B cell (primary cell): ENCODE measurements around the gene PTPRN2. TPM values are rescaled to one million over a fixed set of nuclear protein-coding genes. Genes with fewer than 3 reads are reported as not detected.

ENCODE experiments used
- ATAC-seq: fragments of 200-7000 bp; cut with Tn5 transposase; one replicate; pipeline ENCODE4 v1.10.0; 2021; ENCODE audit warnings: low read depth, mild to moderate bottlenecking, moderate number of reproducible peaks, moderate library complexity
- CTCF ChIA-PET: fragments of 350-600 bp; sonication (Branson Sonifier 250); formaldehyde crosslinking; loops from one replicate; lab custom pipeline; 2021; ENCODE audit warnings: antibody characterized with exemption, inconsistent platforms; lab: Charles Lee
- POLR2A ChIA-PET: fragments of 350-600 bp; sonication (Branson Sonifier 250); formaldehyde crosslinking; loops from one replicate; lab custom pipeline; 2021; ENCODE audit warnings: antibody characterized with exemption; lab: Charles Lee
- DNase-seq: peaks from one replicate; pipeline ENCODE4 v3.0.0; 2013
- H2AFZ ChIP-seq: 2 replicates; pipeline ENCODE4 v1.6.1; 2012; ENCODE audit warnings: mild to moderate bottlenecking, low read depth, low read length; ENCODE audit not compliant: insufficient read depth, poor library complexity, severe bottlenecking
- H3K27ac ChIP-seq, 2 donors: 1 replicate in 1 of 2; 2 replicates in 1 of 2; pipeline ENCODE4 v1.5.1; 2012 to 2013; ENCODE audit warnings: low read length in 2 of 2, mild to moderate bottlenecking in 2 of 2, moderate library complexity in 1 of 2
- H3K27me3 ChIP-seq, 4 experiments: fragments of 200-600 bp in 1 of 4; sonication (generic) in 1 of 4; replicated peaks in 1 of 4; 1 replicate in 2 of 4; 2 replicates in 2 of 4; pipeline versions ENCODE4 v1.6.1 to v1.7.0; 2013 to 2016; ENCODE audit warnings: low read length in 3 of 4, mild to moderate bottlenecking in 2 of 4, mixed read lengths in 1 of 4, moderate library complexity in 1 of 4; ENCODE audit not compliant: insufficient read depth in 4 of 4, control insufficient read depth in 3 of 4; ENCODE audit errors: control extremely low read depth in 1 of 4
- H3K36me3 ChIP-seq, 2 experiments: replicated peaks in 1 of 2; 1 replicate in 1 of 2; 2 replicates in 1 of 2; pipeline versions ENCODE4 v1.6.1 to v1.7.1; 2013; ENCODE audit warnings: low read length in 1 of 2; ENCODE audit not compliant: insufficient read depth in 2 of 2, control insufficient read depth in 1 of 2; ENCODE audit errors: control extremely low read depth in 1 of 2, extremely low read depth in 1 of 2
- H3K4me1 ChIP-seq, 2 donors: fragments of 200-600 bp in 1 of 2; sonication (generic) in 1 of 2; 1 replicate in 1 of 2; 2 replicates in 1 of 2; pipeline versions ENCODE4 v1.5.1 to v1.6.1; 2013 to 2017; ENCODE audit warnings: low read length in 2 of 2; ENCODE audit not compliant: control insufficient read depth in 2 of 2, insufficient read depth in 2 of 2
- H3K4me2 ChIP-seq: replicated peaks from 2 replicates; pipeline ENCODE3; 2012; ENCODE audit warnings: mild to moderate bottlenecking, low read depth, low read length; ENCODE audit not compliant: poor library complexity, severe bottlenecking
- H3K4me3 ChIP-seq, 5 experiments: fragments of 200-600 bp in 1 of 5; sonication (generic) in 1 of 5; 1 replicate in 3 of 5; 2 replicates in 2 of 5; pipeline versions ENCODE4 v1.5.1 to v1.7.0; 2011 to 2016; ENCODE audit warnings: low read length in 4 of 5, mild to moderate bottlenecking in 4 of 5, low read depth in 2 of 5, control low read depth in 1 of 5, moderate library complexity in 1 of 5; ENCODE audit not compliant: insufficient read depth in 1 of 5; ENCODE audit errors: control extremely low read depth in 1 of 5, extremely low read depth in 1 of 5
- H3K79me2 ChIP-seq: fragments of 200-600 bp; sonication (generic); one replicate; pipeline ENCODE4 v1.6.0; 2016; ENCODE audit warnings: low read length; ENCODE audit not compliant: control insufficient read depth, insufficient read depth
- H3K9ac ChIP-seq: fragments of 200-600 bp; sonication (generic); 2 replicates; pipeline ENCODE4 v1.6.1; 2017; ENCODE audit warnings: mild to moderate bottlenecking, low read length, moderate library complexity
- H3K9me3 ChIP-seq, 3 donors: one replicate each; pipeline versions ENCODE4 v1.6.1 to v1.7.1; 2013; ENCODE audit warnings: low read length in 2 of 3; ENCODE audit not compliant: control insufficient read depth in 2 of 3, insufficient read depth in 1 of 3; ENCODE audit errors: control extremely low read depth in 1 of 3
- H4K20me1 ChIP-seq: 2 replicates; pipeline ENCODE4 v1.6.0; 2012; ENCODE audit warnings: mild to moderate bottlenecking, low read length; ENCODE audit not compliant: insufficient read depth, control insufficient read depth, poor library complexity, severe bottlenecking
- H3K27ac Mint-ChIP-seq: one replicate; pipeline ENCODE4 v1.8.0; 2021; ENCODE audit warnings: mixed read lengths
- H3K27me3 Mint-ChIP-seq: one replicate; pipeline ENCODE4 v1.8.0; 2021; ENCODE audit warnings: mixed read lengths
- H3K4me1 Mint-ChIP-seq: one replicate; pipeline ENCODE4 v1.8.0; 2021; ENCODE audit warnings: mixed read lengths
- H3K4me3 Mint-ChIP-seq: one replicate; pipeline ENCODE4 v1.8.0; 2021; ENCODE audit warnings: mixed read lengths
- H3K9me3 Mint-ChIP-seq: one replicate; pipeline ENCODE4 v1.8.0; 2022; ENCODE audit warnings: mixed read lengths; ENCODE audit not compliant: insufficient read depth
- EZH2 ChIP-seq: IDR thresholded peaks from 2 replicates; pipeline ENCODE4 v1.6.1; 2012; ENCODE audit warnings: borderline replicate concordance, low read depth, mild to moderate bottlenecking, moderate library complexity, low read length; ENCODE audit not compliant: insufficient read depth, poor library complexity, severe bottlenecking
- WGBS: methylation state at CpG from one replicate; pipeline ENCODE4 v1.1.5; 2013; ENCODE audit warnings: missing lambda C conversion rate; ENCODE audit not compliant: insufficient coverage; 5-methylcytosine and 5-hydroxymethylcytosine counted together
- intact Hi-C: fragments of 100-400 bp; cut with micrococcal nuclease; formaldehyde crosslinking; loops from one replicate; pipeline ENCODE4 v1.10.0; 2022
- polyA plus RNA-seq: library from polyadenylated mRNA; depleted of rRNA; stranded (reverse); fragments of >200 nt; gene quantifications from 2 replicates; pipeline ENCODE4 v1.2.3, GENCODE V29; 2012
- total RNA-seq, 2 donors: library from RNA; stranded (reverse); fragments of 120-200 nt in 1 of 2; gene quantifications; 1 replicate in 1 of 2; 2 replicates in 1 of 2; pipeline versions ENCODE4 v1.2.3 to v1.2.4, GENCODE V29; 2013 to 2022
- TF ChIP-seq, protein P1 (sequence below): fragments of 200-600 bp; IDR thresholded peaks from one replicate; pipeline ENCODE4 v1.8.0; 2022; ENCODE audit warnings: antibody characterized with exemption, mild to moderate bottlenecking

Gene PTPRN2
- total and polyA plus RNA-seq, 2 donors (not counting 1 experiment from before 2014, with no cell fraction given), result 2.0 to 5.0 TPM

DNA sequence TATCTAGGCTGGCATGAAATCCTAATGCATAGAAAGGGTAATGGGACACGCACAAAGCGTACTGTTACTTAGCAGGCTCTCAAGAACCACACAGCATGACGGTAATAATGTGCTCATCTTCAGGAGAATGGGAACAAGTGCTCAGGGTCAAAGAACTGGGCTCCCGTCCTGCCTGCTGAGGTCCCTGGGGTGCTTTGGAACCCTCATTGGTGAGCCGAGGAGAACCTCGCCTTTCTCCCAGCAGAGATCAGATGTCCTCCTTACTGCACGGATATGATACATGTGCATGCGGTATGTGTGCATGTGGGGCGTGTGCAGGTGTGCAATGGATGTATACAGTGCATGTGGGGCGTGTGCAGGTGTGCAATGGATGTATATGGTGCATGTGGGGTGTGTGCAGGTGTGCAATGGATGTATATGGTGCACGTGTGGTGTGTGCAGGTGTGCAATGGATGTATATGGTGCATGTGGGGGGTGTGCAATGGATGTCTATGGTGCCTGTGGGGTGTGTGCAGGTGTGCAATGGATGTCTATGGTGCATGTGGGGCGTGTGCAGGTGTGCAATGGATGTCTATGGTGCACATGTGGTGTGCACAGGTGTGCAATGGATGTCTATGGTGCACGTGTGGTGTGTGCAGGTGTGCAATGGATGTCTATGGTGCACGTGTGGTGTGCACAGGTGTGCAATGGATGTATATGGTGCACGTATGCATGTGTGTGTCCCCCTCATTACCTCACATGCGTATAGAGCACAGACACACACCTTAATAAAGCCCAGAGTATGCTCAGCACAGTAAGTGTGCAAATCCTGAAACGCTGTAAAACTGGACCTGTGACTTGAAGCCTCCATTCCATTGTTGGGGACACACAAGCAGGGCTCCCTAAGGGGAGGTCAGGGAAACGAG is 336.3 kb downstream of the PTPRN2 start:
- Histone ChIP-seq H3K4me3 (no peak overlapping the region), H3K27me3 (no peaks in the 10 kb centered on the region), H3K9me3 (peaks cover 0 to 55% (median 0%) of the 10 kb centered on the region in 3 donors), H3K27ac (no peak overlapping the region), H2AFZ (no peak overlapping the region), H3K36me3 (no peaks in the 10 kb centered on the region), H3K4me1 (no peaks in the 10 kb centered on the region), H3K4me2 (no peak overlapping the region), H3K79me2 (no peaks in the 10 kb centered on the region), H3K9ac (no peak overlapping the region), H4K20me1 (no peaks in the 10 kb centered on the region)
- no peak for TF ChIP-seq EZH2
- TF ChIP-seq, protein P1, sequence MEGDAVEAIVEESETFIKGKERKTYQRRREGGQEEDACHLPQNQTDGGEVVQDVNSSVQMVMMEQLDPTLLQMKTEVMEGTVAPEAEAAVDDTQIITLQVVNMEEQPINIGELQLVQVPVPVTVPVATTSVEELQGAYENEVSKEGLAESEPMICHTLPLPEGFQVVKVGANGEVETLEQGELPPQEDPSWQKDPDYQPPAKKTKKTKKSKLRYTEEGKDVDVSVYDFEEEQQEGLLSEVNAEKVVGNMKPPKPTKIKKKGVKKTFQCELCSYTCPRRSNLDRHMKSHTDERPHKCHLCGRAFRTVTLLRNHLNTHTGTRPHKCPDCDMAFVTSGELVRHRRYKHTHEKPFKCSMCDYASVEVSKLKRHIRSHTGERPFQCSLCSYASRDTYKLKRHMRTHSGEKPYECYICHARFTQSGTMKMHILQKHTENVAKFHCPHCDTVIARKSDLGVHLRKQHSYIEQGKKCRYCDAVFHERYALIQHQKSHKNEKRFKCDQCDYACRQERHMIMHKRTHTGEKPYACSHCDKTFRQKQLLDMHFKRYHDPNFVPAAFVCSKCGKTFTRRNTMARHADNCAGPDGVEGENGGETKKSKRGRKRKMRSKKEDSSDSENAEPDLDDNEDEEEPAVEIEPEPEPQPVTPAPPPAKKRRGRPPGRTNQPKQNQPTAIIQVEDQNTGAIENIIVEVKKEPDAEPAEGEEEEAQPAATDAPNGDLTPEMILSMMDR, result no peak
- H3K4me3 Mint-ChIP-seq, result no peak overlapping the region
- no peak overlapping the region for H3K27ac Mint-ChIP-seq
- POLR2A ChIA-PET, result no interaction called here
- intact Hi-C loops, result no loop called here
- no peaks in the 10 kb centered on the region for H3K9me3 Mint-ChIP-seq
- no peaks in the 10 kb centered on the region for H3K4me1 Mint-ChIP-seq
- 91% methylated on average over 15 of the region's 18 CpGs for WGBS
- DNase-seq (no peak), ATAC-seq (no peak)
- CTCF ChIA-PET, result no interaction called here
- H3K27me3 Mint-ChIP-seq, result no peaks in the 10 kb centered on the region

DNA sequence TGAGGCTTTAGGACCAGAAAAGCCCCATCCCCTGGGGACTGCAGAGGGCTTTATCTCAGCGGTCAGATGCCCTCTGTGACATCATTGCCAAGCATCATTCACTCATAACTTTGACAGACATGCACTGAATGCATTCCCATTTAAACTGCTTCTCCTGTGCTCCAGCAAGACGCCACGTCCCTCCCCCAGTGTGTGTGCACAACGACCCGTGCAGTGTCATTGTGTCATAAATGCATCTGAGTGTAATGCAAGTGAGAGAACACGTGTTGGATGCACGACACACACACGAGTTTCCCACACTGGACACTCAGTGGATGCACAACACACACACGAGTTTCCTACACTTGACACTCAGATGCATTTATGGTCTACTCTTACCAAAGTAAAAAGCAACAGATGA is 337.9 kb downstream of the PTPRN2 start:
- Histone ChIP-seq H3K27ac (no peak overlapping the region), H3K4me2 (no peak overlapping the region), H4K20me1 (no peaks in the 10 kb centered on the region), H3K36me3 (no peaks in the 10 kb centered on the region), H3K79me2 (no peaks in the 10 kb centered on the region), H2AFZ (no peak overlapping the region), H3K9me3 (peaks cover 0 to 55% (median 0%) of the 10 kb centered on the region in 3 donors), H3K4me3 (no peak overlapping the region), H3K9ac (no peak overlapping the region), H3K27me3 (no peaks in the 10 kb centered on the region), H3K4me1 (no peaks in the 10 kb centered on the region)
- ChIA-PET CTCF (no interaction called here), POLR2A (no interaction called here)
- Mint-ChIP-seq H3K4me1 (no peaks in the 10 kb centered on the region), H3K27me3 (no peaks in the 10 kb centered on the region), H3K4me3 (no peak overlapping the region), H3K9me3 (no peaks in the 10 kb centered on the region), H3K27ac (no peak overlapping the region)
- no peak for ATAC-seq
- no peak for TF ChIP-seq EZH2
- TF ChIP-seq, protein P1, result no peak
- 93% methylated on average over 4 of the region's 9 CpGs for WGBS
- intact Hi-C loops, result no loop called here
- DNase-seq, result no peak
